Astrocyte of the cerebellum (primary cell): Measurements from ENCODE around the gene STX8.

Source experiments
- DNase-seq: peaks from one replicate; pipeline ENCODE4 v3.0.0-alpha.2; 2011; ENCODE audit warnings: low read depth
- H3K4me3 ChIP-seq: 2 replicates; pipeline ENCODE4 v1.5.1; 2011; ENCODE audit warnings: mild to moderate bottlenecking, low read depth, low read length, moderate library complexity
- in situ Hi-C: cut with HindIII; loops from 2 replicates; pipeline ENCODE4 v1.10.0; 2017; ENCODE audit warnings: low sequenced_read_pairs
- TF ChIP-seq, protein P1 (sequence below): IDR thresholded peaks from 2 replicates; pipeline ENCODE4 v1.5.1; 2012; ENCODE audit warnings: low read length, low read depth, moderate library complexity, mild to moderate bottlenecking; ENCODE audit errors: missing control alignments

Gene STX8

GRCh38 chr17:9315360-9315759 is 260.3 kb downstream of the STX8 start:
- no peak overlapping the region for H3K4me3 ChIP-seq
- TF ChIP-seq, protein P1, sequence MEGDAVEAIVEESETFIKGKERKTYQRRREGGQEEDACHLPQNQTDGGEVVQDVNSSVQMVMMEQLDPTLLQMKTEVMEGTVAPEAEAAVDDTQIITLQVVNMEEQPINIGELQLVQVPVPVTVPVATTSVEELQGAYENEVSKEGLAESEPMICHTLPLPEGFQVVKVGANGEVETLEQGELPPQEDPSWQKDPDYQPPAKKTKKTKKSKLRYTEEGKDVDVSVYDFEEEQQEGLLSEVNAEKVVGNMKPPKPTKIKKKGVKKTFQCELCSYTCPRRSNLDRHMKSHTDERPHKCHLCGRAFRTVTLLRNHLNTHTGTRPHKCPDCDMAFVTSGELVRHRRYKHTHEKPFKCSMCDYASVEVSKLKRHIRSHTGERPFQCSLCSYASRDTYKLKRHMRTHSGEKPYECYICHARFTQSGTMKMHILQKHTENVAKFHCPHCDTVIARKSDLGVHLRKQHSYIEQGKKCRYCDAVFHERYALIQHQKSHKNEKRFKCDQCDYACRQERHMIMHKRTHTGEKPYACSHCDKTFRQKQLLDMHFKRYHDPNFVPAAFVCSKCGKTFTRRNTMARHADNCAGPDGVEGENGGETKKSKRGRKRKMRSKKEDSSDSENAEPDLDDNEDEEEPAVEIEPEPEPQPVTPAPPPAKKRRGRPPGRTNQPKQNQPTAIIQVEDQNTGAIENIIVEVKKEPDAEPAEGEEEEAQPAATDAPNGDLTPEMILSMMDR: no peak
- in situ Hi-C loops: no loop called here
- DNase-seq: no peak

DNA sequence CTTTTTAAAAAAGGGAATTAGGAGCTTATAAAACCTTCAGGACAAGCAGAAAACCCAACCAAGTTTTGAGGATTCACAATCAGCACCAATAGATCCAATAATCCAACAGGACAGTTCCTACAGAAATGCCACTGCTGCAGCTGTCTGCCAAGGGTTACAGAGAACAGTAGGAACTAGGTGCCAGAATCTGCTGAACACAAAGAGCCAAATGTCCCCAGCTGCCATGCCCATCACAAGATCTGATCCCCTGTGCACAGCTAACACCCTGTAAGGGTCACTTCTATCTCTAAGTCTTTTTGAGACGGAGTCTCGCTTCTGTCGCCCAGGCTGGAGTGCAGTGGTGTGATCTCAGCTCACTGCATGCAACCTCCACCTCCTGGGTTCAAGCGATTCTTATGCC is 262.3 kb downstream of the STX8 start:
- TF ChIP-seq, protein P1: no peak
- DNase-seq: no peak
- in situ Hi-C loops: no loop called here
- H3K4me3 ChIP-seq: no peak overlapping the region

GRCh38 chr17:9309216-9309615 is 266.4 kb downstream of the STX8 start:
- H3K4me3 ChIP-seq: no peak overlapping the region

DNA sequence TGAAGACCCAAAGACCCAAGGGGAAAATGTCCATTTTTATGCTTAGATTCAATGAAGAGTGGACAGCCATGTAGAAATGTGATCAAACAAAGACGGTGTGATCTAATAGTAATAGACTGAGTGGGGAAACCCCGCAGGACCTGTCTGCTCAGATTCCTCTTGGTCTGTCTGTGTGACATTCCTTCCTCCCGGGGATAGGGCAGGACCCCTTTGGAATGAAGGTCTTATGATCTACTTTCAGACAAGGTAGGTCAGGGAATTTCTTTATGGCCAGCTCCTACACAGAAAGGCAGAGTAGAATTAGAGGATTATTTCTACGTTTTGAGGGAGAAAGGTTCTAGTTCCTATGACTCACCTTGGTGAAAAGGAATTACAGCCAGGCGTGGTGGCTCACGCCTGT is 267.6 kb downstream of the STX8 start:
- DNase-seq: no peak
- in situ Hi-C loops: no loop called here
- TF ChIP-seq, protein P1: no peak
- no peak overlapping the region for H3K4me3 ChIP-seq

More at GRCh38 chr17:9309216-9309615, 266.4 kb downstream of the STX8 start:
- no peak for DNase-seq
- TF ChIP-seq, protein P1: no peak
- in situ Hi-C loops: no loop called here

GRCh38 chr17:9307313-9307998 is 268.2 kb downstream of the STX8 start:
- TF ChIP-seq, protein P1: no peak
- in situ Hi-C loops: no loop called here
- no peak overlapping the region for H3K4me3 ChIP-seq
- DNase-seq: no peak

DNA sequence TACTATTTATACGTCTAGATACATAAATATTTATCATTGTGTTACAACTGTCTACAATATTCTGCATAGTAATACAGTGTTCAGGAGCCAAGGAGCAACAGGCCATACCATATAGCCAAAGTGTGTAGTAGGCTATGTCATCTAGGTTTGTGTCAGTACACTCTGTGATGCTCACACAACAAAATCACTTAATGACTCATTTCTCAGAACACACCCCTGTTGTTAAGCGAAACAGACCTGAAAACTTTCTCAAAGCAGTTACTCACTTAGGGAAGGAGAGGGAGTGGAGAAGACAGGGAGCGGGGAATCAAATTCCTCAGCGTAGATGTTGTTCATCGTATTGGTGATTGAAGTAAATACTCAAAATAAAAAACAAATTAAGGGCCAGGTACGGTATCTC is 269.5 kb downstream of the STX8 start:
- in situ Hi-C loops: no loop called here
- no peak overlapping the region for H3K4me3 ChIP-seq
- TF ChIP-seq, protein P1: no peak
- no peak for DNase-seq
